ENCODE results near the gene HEXIM2. TPM values are rescaled to one million over a fixed set of nuclear protein-coding genes. Genes with fewer than 3 reads are reported as not detected.

The HEXIM2 gene
- total and polyA plus RNA-seq, 2 of the 4 experiments (the other 2 are of a cell fraction): 4.5 to 6.1 TPM

DNA sequence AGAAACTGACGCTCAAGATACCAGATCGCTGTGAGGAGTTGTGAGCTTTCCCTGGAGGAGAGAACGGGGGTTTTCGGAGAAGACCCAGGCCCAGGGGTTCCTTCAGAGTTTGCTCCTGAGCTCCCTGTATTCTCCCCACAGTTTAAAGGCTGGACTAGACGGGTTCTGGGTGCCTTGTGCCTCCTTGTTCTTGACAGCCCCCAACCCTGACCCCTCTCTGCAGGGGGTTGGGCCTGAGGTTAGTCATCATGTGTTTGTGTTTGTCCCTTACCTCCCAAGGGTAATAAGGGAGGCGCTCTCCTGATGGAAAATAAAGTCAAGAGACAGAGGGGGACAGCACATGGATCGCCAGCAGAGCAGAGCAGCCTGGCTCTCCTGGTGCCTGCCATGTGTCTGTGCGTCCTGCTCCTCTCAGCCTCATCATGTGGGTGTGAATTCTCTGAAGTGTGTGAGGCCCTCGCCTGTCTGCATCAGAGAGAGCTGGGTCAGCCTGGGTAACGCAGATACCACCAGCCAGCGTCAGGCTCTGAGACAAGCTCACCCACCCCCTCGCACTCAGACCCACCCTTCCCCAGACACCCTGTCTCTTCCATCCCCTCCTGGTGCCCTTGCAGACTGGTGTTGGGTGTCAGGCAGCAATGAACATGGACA lies 8.7 kb downstream of the HEXIM2 start:
- Histone ChIP-seq H3K27ac (ENCODE audit: insufficient read depth, low read length) (peak overlapping the region; percentile 71), H2BK15ac (ENCODE audit: low read depth, low read length) (peak overlapping the region; percentile 47; the same call in 2 of the 3 replicates), H2AFZ (replicated peaks; ENCODE audit: low read length, poor library complexity) (peak overlapping the region; percentile 93), H2AK9ac (replicated peaks; ENCODE audit: low read depth, low read length, poor library complexity) (peak overlapping the region; percentile 95), H4K5ac (ENCODE audit: low read depth, low read length) (peak overlapping the region; percentile 83; the same call in 1 of the 2 replicates), H3K56ac (ENCODE audit: extremely low read depth, insufficient read depth, low read length) (no peak overlapping the region), H3K9me3 (ENCODE audit: control insufficient read depth, insufficient read depth, low read length) (no peaks in the 10 kb centered on the region), H3K18ac (ENCODE audit: low read depth, low read length) (no peak overlapping the region; the same call in 1 of the 2 replicates), H4K8ac (ENCODE audit: low read depth in 2 of 2, low read length in 2 of 2) (peak overlapping the region; percentile 98 to 99), H4K91ac (ENCODE audit: insufficient read depth, low read depth, low read length) (peak overlapping the region; percentile 96), H2BK5ac (ENCODE audit: low read depth, low read length, poor library complexity, severe bottlenecking) (peak overlapping the region; percentile 76), H3K4me1 (ENCODE audit: control insufficient read depth, insufficient read depth, low read length) (peaks cover 27% of the 10 kb centered on the region), H3K4me2 (ENCODE audit: low read depth, low read length) (no peak overlapping the region), H2BK20ac (ENCODE audit: low read depth, low read length) (peak overlapping the region; percentile 80), H3K4ac (ENCODE audit: low read depth, low read length) (peak overlapping the region; percentile 96), H4K20me1 (ENCODE audit: insufficient read depth, low read length) (no peaks in the 10 kb centered on the region), H3K14ac (replicated peaks; ENCODE audit: low read depth, low read length) (peak overlapping the region; percentile 91), H2BK120ac (ENCODE audit: low read depth, low read length) (peak overlapping the region; percentile 88), H3K23ac (ENCODE audit: low read depth, low read length) (peak overlapping the region; percentile 96), H3K9ac (ENCODE audit: low read depth, low read length) (no peak overlapping the region), H3K79me1 (ENCODE audit: low read depth in 1 of 2, low read length in 2 of 2) (peaks cover 0 to 19% of the 10 kb centered on the region in 2 experiments; a peak in 1 of 4 replicates), H3K4me3 (ENCODE audit: insufficient read depth, low read depth, low read length) (no peak overlapping the region), H3K27me3 (ENCODE audit: control insufficient read depth, insufficient read depth, low read length) (no peaks in the 10 kb centered on the region), H3K9me1 (ENCODE audit: insufficient read depth, low read length) (peaks cover 28% of the 10 kb centered on the region), H3K36me3 (ENCODE audit: control insufficient read depth, insufficient read depth, low read length) (peaks cover 4% of the 10 kb centered on the region; the same call in 1 of the 2 replicates), H2AK5ac (ENCODE audit: low read depth, low read length) (peak overlapping the region; percentile 87)
- POLR2A ChIA-PET (ENCODE audit: unreplicated experiment): interaction anchor here (1.5 kb wide), 1 partner anchor 27 kb away, joined by 3 read pairs; no protein-coding TSS in a partner anchor
- dilution Hi-C loops (cut with HindIII; ENCODE audit: low sequenced_read_pairs, unreplicated experiment): no loop called here
- DNase-seq (no peak), ATAC-seq (ENCODE audit: low read depth) (no peak)
- intact Hi-C loops (cut with micrococcal nuclease): no loop called here
- in situ Hi-C loops (cut with MboI; ENCODE audit: low sequenced_read_pairs): no loop called here
- WGBS, 2 experiments (ENCODE audit: extremely low coverage in 2 of 2, insufficient read length in 1 of 2): no CpG with 5 or more reads among the region's 12 CpGs
- BruUV-seq (replicated peaks): no TSS peak
- CTCF ChIA-PET: interaction anchor here (0.8 to 1.7 kb wide), 3 partner anchors 21 to 35 kb away, joined by 3 to 7 read pairs (median 4); partner anchors contain the start of gene ACBD4
- TF ChIP-seq BHLHE40 (IDR thresholded peaks at IDR 0.05; ENCODE audit: low read depth, low read length): no peak
- TF ChIP-seq MAFK (IDR thresholded peaks at IDR 0.05; ENCODE audit: low read depth, low read length): no peak
- TF ChIP-seq SMC3 (IDR thresholded peaks at IDR 0.05; ENCODE audit: low read depth, low read length): no peak
- no peak for TF ChIP-seq MXI1 (IDR thresholded peaks at IDR 0.05; ENCODE audit: borderline replicate concordance, low read depth, low read length)
- TF ChIP-seq USF2 (IDR thresholded peaks at IDR 0.05; ENCODE audit: low read depth, low read length): no peak
- no peak for TF ChIP-seq CHD1 (IDR thresholded peaks at IDR 0.05; ENCODE audit: low read depth, low read length)
- no peak for TF ChIP-seq RAD21 (IDR thresholded peaks at IDR 0.05; ENCODE audit: low read length)
- no peak for TF ChIP-seq CEBPB (IDR thresholded peaks at IDR 0.05; ENCODE audit: low read depth, low read length)
- TF ChIP-seq NFE2L2 (IDR thresholded peaks at IDR 0.05; ENCODE audit: low read depth, low read length): no peak
- no peak for TF ChIP-seq MAZ (IDR thresholded peaks at IDR 0.05; ENCODE audit: borderline replicate concordance, low read depth, low read length)
- TF ChIP-seq FOS (IDR thresholded peaks at IDR 0.05; ENCODE audit: low read depth, low read length): no peak
- TF ChIP-seq RCOR1 (IDR thresholded peaks at IDR 0.05; ENCODE audit: insufficient replicate concordance, low read length): no peak
- no peak for TF ChIP-seq CTCF (conservative IDR thresholded peaks at IDR 0.05; ENCODE audit: low read depth, low read length)

Measured in IMR-90 (cell line).